SK-N-SH (cell line): Measurements from ENCODE around the gene CDH23. TPM values are rescaled to one million over a fixed set of nuclear protein-coding genes. Genes with fewer than 3 reads are reported as not detected.

Experiments used
- CTCF ChIA-PET: fragments of 300-600, 350-600 bp; formaldehyde crosslinking; extraction: SDS; loops from one replicate; lab custom pipeline; 2021; lab: Yijun Ruan, JAX
- POLR2A ChIA-PET: fragments of 350-600 bp; sonication (Branson Sonifier 250); formaldehyde crosslinking; extraction: SDS; loops from one replicate; lab custom pipeline; 2020; ENCODE audit warnings: antibody characterized with exemption, inconsistent platforms; lab: Yijun Ruan, JAX
- DNase-seq: peaks from one replicate; pipeline ENCODE4 v3.0.0; 2012
- H2AFZ ChIP-seq: fragments of 200-600 bp; sonication (generic); 2 replicates; pipeline ENCODE4 v1.8.1; 2016; ENCODE audit warnings: antibody characterized with exemption, mild to moderate bottlenecking, low read depth
- H3F3A ChIP-seq: fragments of 200-600 bp; sonication (generic); replicated peaks from 2 replicates; pipeline ENCODE3; 2016; ENCODE audit warnings: antibody characterized with exemption, mild to moderate bottlenecking; ENCODE audit not compliant: insufficient read depth
- H3K27ac ChIP-seq, 2 experiments: fragments of 200-500 bp in 1 of 2; fragments of 200-600 bp in 1 of 2; sonication (Bioruptor generic) in 1 of 2; sonication (generic), shearing (Covaris generic) in 1 of 2; 2 replicates each; pipeline versions ENCODE4 v1.5.1 to v1.6.1; 2014 to 2016; ENCODE audit warnings: low read depth in 2 of 2, inconsistent platforms in 1 of 2, low read length in 1 of 2, mild to moderate bottlenecking in 1 of 2, mixed read lengths in 1 of 2
- H3K27me3 ChIP-seq: fragments of 200-600 bp; sonication (generic), shearing (Covaris generic); 2 replicates; pipeline ENCODE4 v1.6.1; 2016; ENCODE audit warnings: mixed run types; ENCODE audit not compliant: insufficient read depth
- H3K36me3 ChIP-seq, 2 experiments: fragments of 200-500 bp in 1 of 2; fragments of 200-600 bp in 1 of 2; sonication (Bioruptor generic) in 1 of 2; sonication (generic) in 1 of 2; replicated peaks in 1 of 2; 2 replicates each; pipeline versions ENCODE3 to v1.5.1; 2014 to 2016; ENCODE audit warnings: low read length in 1 of 2, mild to moderate bottlenecking in 1 of 2; ENCODE audit not compliant: insufficient read depth in 2 of 2, control insufficient read depth in 1 of 2
- H3K4me1 ChIP-seq, 2 experiments: fragments of 200-500 bp in 1 of 2; fragments of 200-600 bp in 1 of 2; sonication (Bioruptor generic) in 1 of 2; sonication (generic), shearing (Covaris generic) in 1 of 2; 2 replicates each; pipeline versions ENCODE4 v1.5.1 to v1.6.1; 2014 to 2016; ENCODE audit warnings: low read depth in 1 of 2, low read length in 1 of 2, mixed run types in 1 of 2; ENCODE audit not compliant: insufficient read depth in 2 of 2, control insufficient read depth in 1 of 2
- H3K4me2 ChIP-seq: fragments of 200-600 bp; sonication (generic), shearing (Covaris generic); 2 replicates; pipeline ENCODE4 v1.6.1; 2017; ENCODE audit warnings: mixed run types
- H3K4me3 ChIP-seq, 2 experiments: fragments of 200-500 bp in 1 of 2; fragments of 200-600 bp in 1 of 2; sonication (Bioruptor generic) in 1 of 2; sonication (generic), shearing (Covaris generic) in 1 of 2; 2 replicates each; pipeline versions ENCODE4 v1.5.1 to v1.8.1; 2014 to 2016; ENCODE audit warnings: low read depth in 2 of 2, inconsistent platforms in 1 of 2, low read length in 1 of 2, mild to moderate bottlenecking in 1 of 2, mixed read lengths in 1 of 2, moderate library complexity in 1 of 2
- H3K79me2 ChIP-seq: fragments of 200-600 bp; sonication (generic); 2 replicates; pipeline ENCODE4 v1.8.1; 2017; ENCODE audit warnings: mild to moderate bottlenecking; ENCODE audit not compliant: insufficient read depth
- H3K9ac ChIP-seq: fragments of 200-600 bp; sonication (generic); 2 replicates; pipeline ENCODE4 v1.6.1; 2017; ENCODE audit warnings: mixed run types
- H3K9me2 ChIP-seq: fragments of 200-600 bp; sonication (generic); 2 replicates; pipeline ENCODE4 v1.6.1; 2017; ENCODE audit warnings: mixed run types
- H3K9me3 ChIP-seq: fragments of 200-600 bp; sonication (generic); 2 replicates; pipeline ENCODE4 v1.6.1; 2017; ENCODE audit warnings: mixed run types, mild to moderate bottlenecking, moderate library complexity
- H4K20me1 ChIP-seq: fragments of 200-600 bp; sonication (generic); 2 replicates; pipeline ENCODE4 v1.6.1; 2017; ENCODE audit warnings: mild to moderate bottlenecking, mixed run types; ENCODE audit not compliant: insufficient read depth
- CHD2 ChIP-seq: fragments of 150-350 bp; IDR thresholded peaks from 2 replicates; pipeline ENCODE4 v1.6.1; 2018; ENCODE audit warnings: low read length; ENCODE audit not compliant: partially characterized antibody
- ELF1 ChIP-seq: IDR thresholded peaks from 2 replicates; pipeline ENCODE4 v1.4.0; 2012
- EP300 ChIP-seq, 2 experiments: IDR thresholded peaks; 2 replicates each; pipeline versions ENCODE4 v1.4.0 to v1.6.1; 2012; ENCODE audit warnings: borderline replicate concordance in 1 of 2, low read depth in 1 of 2, low read length in 1 of 2
- EZH2phosphoT487 ChIP-seq: fragments of 200-600 bp; sonication (generic); IDR thresholded peaks from 2 replicates; pipeline ENCODE4 v1.6.1; 2017; ENCODE audit warnings: low read depth, mixed run types, mild to moderate bottlenecking, antibody characterized with exemption, moderate library complexity, borderline replicate concordance
- FOSL2 ChIP-seq: IDR thresholded peaks from 2 replicates; pipeline ENCODE4 v1.4.0; 2012; ENCODE audit warnings: low read depth, mild to moderate bottlenecking, moderate library complexity, borderline replicate concordance
- FOXJ3 ChIP-seq: sonication (generic); formaldehyde crosslinking; IDR thresholded peaks from 2 replicates; pipeline ENCODE4 v1.5.1; 2020; ENCODE audit warnings: mild to moderate bottlenecking, missing genetic modification reagents
- FOXM1 ChIP-seq: IDR thresholded peaks from 2 replicates; pipeline ENCODE4 v1.4.0; 2012; ENCODE audit warnings: low read depth, mild to moderate bottlenecking
- MXI1 ChIP-seq: IDR thresholded peaks from 2 replicates; pipeline ENCODE4 v1.6.1; 2012; ENCODE audit warnings: mild to moderate bottlenecking, low read depth, low read length, improper control_type of control experiment
- NFIC ChIP-seq: IDR thresholded peaks from 2 replicates; pipeline ENCODE4 v1.4.0; 2012; ENCODE audit warnings: borderline replicate concordance
- NRF1 ChIP-seq: IDR thresholded peaks from 2 replicates; pipeline ENCODE4 v1.6.1; 2012; ENCODE audit warnings: low read depth, mild to moderate bottlenecking, low read length
- RAD21 ChIP-seq: IDR thresholded peaks from 2 replicates; pipeline ENCODE4 v1.6.1; 2012; ENCODE audit warnings: mild to moderate bottlenecking, low read length
- RCOR1 ChIP-seq: fragments of 150-350 bp; IDR thresholded peaks from 2 replicates; pipeline ENCODE4 v1.6.1; 2017; ENCODE audit warnings: antibody characterized with exemption, low read length
- RFX5 ChIP-seq: IDR thresholded peaks from 2 replicates; pipeline ENCODE4 v1.6.1; 2012; ENCODE audit warnings: mild to moderate bottlenecking, improper control_type of control experiment, low read length
- SIN3A ChIP-seq: IDR thresholded peaks from 2 replicates; pipeline ENCODE4 v1.6.1; 2012; ENCODE audit warnings: low read depth, mild to moderate bottlenecking, low read length, moderate library complexity, borderline replicate concordance
- SMC3 ChIP-seq: IDR thresholded peaks from 2 replicates; pipeline ENCODE4 v1.6.1; 2012; ENCODE audit warnings: low read depth, low read length, improper control_type of control experiment
- TCF12 ChIP-seq: IDR thresholded peaks from 2 replicates; pipeline ENCODE4 v1.4.0; 2012
- TEAD4 ChIP-seq: IDR thresholded peaks from 2 replicates; pipeline ENCODE4 v1.4.0; 2012; ENCODE audit warnings: mild to moderate bottlenecking, borderline replicate concordance; ENCODE audit not compliant: insufficient read depth
- USF1 ChIP-seq: IDR thresholded peaks from 2 replicates; pipeline ENCODE4 v1.4.0; 2012; ENCODE audit warnings: low read depth, borderline replicate concordance
- ZBTB33 ChIP-seq: IDR thresholded peaks from 2 replicates; pipeline ENCODE4 v1.4.0; 2012; ENCODE audit warnings: low read depth, borderline replicate concordance
- WGBS: methylation state at CpG from one replicate; pipeline ENCODE4 v1.1.6; 2017; ENCODE audit warnings: low lambda C conversion rate; 5-methylcytosine and 5-hydroxymethylcytosine counted together
- polyA plus RNA-seq, 3 experiments: library from polyadenylated mRNA; depleted of rRNA; stranded (reverse); fragments of >200 nt; gene quantifications; 2 replicates each; pipeline ENCODE4 v1.2.3, GENCODE V29; 2012
- TF ChIP-seq, protein P1 (sequence below): fragments of 200-600 bp; sonication (generic); IDR thresholded peaks from 2 replicates; pipeline ENCODE4 v1.6.1; 2017; ENCODE audit warnings: antibody characterized with exemption, mild to moderate bottlenecking, moderate library complexity
- TF ChIP-seq, protein P2 (sequence below): IDR thresholded peaks from 2 replicates; pipeline ENCODE4 v1.4.0; 2012; ENCODE audit warnings: low read depth
- TF ChIP-seq, protein P3 (sequence below): IDR thresholded peaks from 2 replicates; pipeline ENCODE4 v1.6.1; 2012; ENCODE audit warnings: mild to moderate bottlenecking, low read depth, low read length, moderate library complexity

The CDH23 gene
- polyA plus RNA-seq, 1 of the 3 experiments (the other 2 are of a cell fraction), result 0.03 TPM

- ChIA-PET POLR2A (no interaction called here), CTCF (interaction anchor here (1.3 kb wide), 1 partner anchor 21 kb away, joined by 8 read pairs; no protein-coding TSS in a partner anchor)
- Histone ChIP-seq H3K9me2 (no peaks in the 10 kb centered on the region), H2AFZ (no peak overlapping the region), H3K27me3 (no peaks in the 10 kb centered on the region), H3K9me3 (no peaks in the 10 kb centered on the region), H4K20me1 (no peaks in the 10 kb centered on the region), H3K9ac (no peak overlapping the region), H3K4me3 (no peak overlapping the region), H3K4me2 (no peak overlapping the region), H3F3A (no peaks in the 10 kb centered on the region), H3K4me1 (no peaks in the 10 kb centered on the region), H3K36me3 (no peaks in the 10 kb centered on the region), H3K27ac (no peak overlapping the region), H3K79me2 (no peaks in the 10 kb centered on the region)
- no peak for DNase-seq
- TF ChIP-seq, protein P1, sequence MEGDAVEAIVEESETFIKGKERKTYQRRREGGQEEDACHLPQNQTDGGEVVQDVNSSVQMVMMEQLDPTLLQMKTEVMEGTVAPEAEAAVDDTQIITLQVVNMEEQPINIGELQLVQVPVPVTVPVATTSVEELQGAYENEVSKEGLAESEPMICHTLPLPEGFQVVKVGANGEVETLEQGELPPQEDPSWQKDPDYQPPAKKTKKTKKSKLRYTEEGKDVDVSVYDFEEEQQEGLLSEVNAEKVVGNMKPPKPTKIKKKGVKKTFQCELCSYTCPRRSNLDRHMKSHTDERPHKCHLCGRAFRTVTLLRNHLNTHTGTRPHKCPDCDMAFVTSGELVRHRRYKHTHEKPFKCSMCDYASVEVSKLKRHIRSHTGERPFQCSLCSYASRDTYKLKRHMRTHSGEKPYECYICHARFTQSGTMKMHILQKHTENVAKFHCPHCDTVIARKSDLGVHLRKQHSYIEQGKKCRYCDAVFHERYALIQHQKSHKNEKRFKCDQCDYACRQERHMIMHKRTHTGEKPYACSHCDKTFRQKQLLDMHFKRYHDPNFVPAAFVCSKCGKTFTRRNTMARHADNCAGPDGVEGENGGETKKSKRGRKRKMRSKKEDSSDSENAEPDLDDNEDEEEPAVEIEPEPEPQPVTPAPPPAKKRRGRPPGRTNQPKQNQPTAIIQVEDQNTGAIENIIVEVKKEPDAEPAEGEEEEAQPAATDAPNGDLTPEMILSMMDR, result no peak
- no peak for TF ChIP-seq TCF12
- TF ChIP-seq ELF1, result no peak
- TF ChIP-seq SMC3, result no peak
- no peak for TF ChIP-seq ZBTB33
- no peak for TF ChIP-seq TEAD4
- TF ChIP-seq FOXM1, result no peak
- TF ChIP-seq, protein P2, sequence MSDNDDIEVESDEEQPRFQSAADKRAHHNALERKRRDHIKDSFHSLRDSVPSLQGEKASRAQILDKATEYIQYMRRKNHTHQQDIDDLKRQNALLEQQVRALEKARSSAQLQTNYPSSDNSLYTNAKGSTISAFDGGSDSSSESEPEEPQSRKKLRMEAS, result no peak
- TF ChIP-seq RAD21, result no peak
- no peak for TF ChIP-seq NFIC
- TF ChIP-seq FOSL2, result no peak
- TF ChIP-seq MXI1, result no peak
- no peak for TF ChIP-seq EP300 (IDR thresholded peaks at IDR 0.05; ENCODE audit: borderline replicate concordance in 1 of 2, low read depth in 1 of 2, low read length in 1 of 2)
- TF ChIP-seq RCOR1, result no peak
These were observed 32.8 kb upstream of the CDH23 start for GRCh38 chr10:71363936-71364335.

DNA sequence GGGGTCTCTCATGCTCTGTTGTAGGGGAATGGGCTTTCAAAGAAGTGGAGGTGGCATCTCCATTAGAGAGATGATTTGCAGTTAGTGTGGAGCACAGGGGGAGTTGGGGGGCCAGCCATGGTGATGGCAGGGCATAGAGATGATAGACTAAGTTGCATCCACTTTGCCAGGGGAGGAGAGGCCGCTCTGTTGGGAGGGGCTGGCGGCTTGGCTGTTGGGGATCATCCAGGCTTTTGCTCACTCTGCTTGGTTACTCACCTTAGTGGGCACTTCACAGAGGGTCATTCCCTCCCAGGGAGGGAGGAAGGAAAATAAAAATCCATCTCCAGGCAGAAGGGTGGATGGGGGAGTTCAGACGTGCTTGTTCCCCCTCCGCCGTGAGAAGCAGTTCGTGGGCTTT is 31.4 kb upstream of the CDH23 start:
- DNase-seq, result no peak
- H4K20me1 ChIP-seq, result no peaks in the 10 kb centered on the region
- WGBS, result 91% methylated on average over 6 of the region's 6 CpGs
- H3K27me3 ChIP-seq, result no peaks in the 10 kb centered on the region; the same call in 1 of the 2 replicates
- H3K9ac ChIP-seq, result no peak overlapping the region
- no peaks in the 10 kb centered on the region for H3K9me2 ChIP-seq
- no peaks in the 10 kb centered on the region for H3K9me3 ChIP-seq
- no peaks in the 10 kb centered on the region for H3F3A ChIP-seq
- CTCF ChIA-PET, result interaction anchor here (1.1 to 1.4 kb wide), 2 partner anchors 45 to 361 kb away, joined by 3 to 6 read pairs; no protein-coding TSS in a partner anchor
- POLR2A ChIA-PET, result interaction anchor here (2.0 kb wide), 1 partner anchor 11 kb away, joined by 5 read pairs; no protein-coding TSS in a partner anchor
- H3K27ac ChIP-seq, result no peak overlapping the region
- no peak overlapping the region for H3K4me2 ChIP-seq
- no peak overlapping the region for H3K4me3 ChIP-seq
- H3K4me1 ChIP-seq, result no peaks in the 10 kb centered on the region
- no peaks in the 10 kb centered on the region for H3K36me3 ChIP-seq
- H3K79me2 ChIP-seq, result no peaks in the 10 kb centered on the region
- H2AFZ ChIP-seq, result no peak overlapping the region
- TF ChIP-seq SIN3A (no peak), USF1 (no peak), NRF1 (no peak), RFX5 (no peak), FOXM1 (no peak), EZH2phosphoT487 (no peak), CHD2 (no peak), FOXJ3 (CRISPR knock-in tag) (no peak), NFIC (no peak)
- TF ChIP-seq, protein P3, sequence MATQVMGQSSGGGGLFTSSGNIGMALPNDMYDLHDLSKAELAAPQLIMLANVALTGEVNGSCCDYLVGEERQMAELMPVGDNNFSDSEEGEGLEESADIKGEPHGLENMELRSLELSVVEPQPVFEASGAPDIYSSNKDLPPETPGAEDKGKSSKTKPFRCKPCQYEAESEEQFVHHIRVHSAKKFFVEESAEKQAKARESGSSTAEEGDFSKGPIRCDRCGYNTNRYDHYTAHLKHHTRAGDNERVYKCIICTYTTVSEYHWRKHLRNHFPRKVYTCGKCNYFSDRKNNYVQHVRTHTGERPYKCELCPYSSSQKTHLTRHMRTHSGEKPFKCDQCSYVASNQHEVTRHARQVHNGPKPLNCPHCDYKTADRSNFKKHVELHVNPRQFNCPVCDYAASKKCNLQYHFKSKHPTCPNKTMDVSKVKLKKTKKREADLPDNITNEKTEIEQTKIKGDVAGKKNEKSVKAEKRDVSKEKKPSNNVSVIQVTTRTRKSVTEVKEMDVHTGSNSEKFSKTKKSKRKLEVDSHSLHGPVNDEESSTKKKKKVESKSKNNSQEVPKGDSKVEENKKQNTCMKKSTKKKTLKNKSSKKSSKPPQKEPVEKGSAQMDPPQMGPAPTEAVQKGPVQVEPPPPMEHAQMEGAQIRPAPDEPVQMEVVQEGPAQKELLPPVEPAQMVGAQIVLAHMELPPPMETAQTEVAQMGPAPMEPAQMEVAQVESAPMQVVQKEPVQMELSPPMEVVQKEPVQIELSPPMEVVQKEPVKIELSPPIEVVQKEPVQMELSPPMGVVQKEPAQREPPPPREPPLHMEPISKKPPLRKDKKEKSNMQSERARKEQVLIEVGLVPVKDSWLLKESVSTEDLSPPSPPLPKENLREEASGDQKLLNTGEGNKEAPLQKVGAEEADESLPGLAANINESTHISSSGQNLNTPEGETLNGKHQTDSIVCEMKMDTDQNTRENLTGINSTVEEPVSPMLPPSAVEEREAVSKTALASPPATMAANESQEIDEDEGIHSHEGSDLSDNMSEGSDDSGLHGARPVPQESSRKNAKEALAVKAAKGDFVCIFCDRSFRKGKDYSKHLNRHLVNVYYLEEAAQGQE, result no peak
